Measurements from ENCODE around the gene SF3A1.

DNA sequence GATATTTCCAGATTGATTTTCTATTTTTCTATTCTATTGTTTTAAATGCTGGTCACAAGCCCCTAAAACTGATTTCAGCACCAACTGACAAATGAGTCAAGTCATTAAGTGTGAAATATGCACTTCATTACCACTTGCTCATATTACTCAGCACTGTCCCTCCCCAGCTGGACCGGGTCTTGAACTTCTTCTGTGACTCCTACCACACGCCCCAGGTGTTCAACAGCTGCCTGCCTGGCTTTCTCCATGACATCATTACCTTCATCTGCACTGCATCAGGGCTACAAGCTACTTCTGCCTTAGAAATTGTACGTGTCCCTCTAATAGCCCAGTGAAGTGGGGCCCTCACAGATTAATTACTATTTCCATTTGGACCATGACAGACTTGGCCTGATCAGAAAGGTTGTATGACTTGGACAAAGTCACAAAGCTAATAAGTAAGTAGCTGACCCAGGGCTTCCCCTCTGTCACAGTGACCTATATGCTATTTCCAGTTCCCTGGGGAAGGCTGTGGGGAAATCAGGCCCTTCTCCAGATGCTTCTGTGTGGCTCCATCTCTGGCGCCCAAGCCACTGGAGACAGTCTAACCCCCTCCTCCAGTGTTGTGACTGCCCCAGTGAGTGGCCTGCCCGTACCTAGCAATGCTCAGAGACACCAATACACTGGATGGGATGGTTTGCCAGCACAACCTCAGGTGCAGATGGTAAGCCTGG, 48.0 kb downstream of the SF3A1 start:
- TF ChIP-seq, protein P1, sequence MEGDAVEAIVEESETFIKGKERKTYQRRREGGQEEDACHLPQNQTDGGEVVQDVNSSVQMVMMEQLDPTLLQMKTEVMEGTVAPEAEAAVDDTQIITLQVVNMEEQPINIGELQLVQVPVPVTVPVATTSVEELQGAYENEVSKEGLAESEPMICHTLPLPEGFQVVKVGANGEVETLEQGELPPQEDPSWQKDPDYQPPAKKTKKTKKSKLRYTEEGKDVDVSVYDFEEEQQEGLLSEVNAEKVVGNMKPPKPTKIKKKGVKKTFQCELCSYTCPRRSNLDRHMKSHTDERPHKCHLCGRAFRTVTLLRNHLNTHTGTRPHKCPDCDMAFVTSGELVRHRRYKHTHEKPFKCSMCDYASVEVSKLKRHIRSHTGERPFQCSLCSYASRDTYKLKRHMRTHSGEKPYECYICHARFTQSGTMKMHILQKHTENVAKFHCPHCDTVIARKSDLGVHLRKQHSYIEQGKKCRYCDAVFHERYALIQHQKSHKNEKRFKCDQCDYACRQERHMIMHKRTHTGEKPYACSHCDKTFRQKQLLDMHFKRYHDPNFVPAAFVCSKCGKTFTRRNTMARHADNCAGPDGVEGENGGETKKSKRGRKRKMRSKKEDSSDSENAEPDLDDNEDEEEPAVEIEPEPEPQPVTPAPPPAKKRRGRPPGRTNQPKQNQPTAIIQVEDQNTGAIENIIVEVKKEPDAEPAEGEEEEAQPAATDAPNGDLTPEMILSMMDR (IDR thresholded peaks at IDR 0.05) = no peak
- TF ChIP-seq POLR2A (IDR thresholded peaks at IDR 0.05) = no peak

All from vagina (tissue), 2 donors.